Measurements from ENCODE around the gene ATP6V1D.
"Not testable (repeated sequence)": the region's sequence is repeated elsewhere in the genome, so short reads cannot be mapped to it uniquely, and the experiment has no call there.

The ATP6V1D gene

DNA sequence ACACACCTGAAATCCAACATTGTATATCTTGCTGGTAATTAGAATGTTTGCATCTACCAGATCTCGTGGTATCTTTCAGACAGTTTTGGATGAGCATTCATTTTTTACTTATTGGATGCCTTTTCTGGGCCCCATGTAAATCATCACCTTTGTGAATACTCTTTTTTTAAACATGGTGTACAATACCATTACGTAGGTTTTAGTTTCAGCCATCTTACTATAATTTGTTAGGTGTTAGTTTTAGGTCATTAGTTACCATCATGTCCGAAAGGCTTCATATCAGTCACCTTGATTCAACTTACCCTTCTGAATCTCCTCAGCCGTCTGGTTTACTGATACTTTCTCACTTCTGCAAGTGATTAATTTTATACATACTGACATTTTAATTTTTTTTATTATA lies 5.9 kb upstream of the ATP6V1D start:
- Histone ChIP-seq H3K36me3 (ENCODE audit: insufficient read depth, low read length) (peaks cover 59% of the 10 kb centered on the region), H3K9ac (ENCODE audit: low read depth, low read length) (no peak overlapping the region), H3K27me3 (ENCODE audit: control insufficient read depth, insufficient read depth, low read length) (no peaks in the 10 kb centered on the region), H3K4me1 (ENCODE audit: control insufficient read depth, insufficient read depth, low read length) (peaks cover 12% of the 10 kb centered on the region), H3K4me2 (ENCODE audit: low read length) (no peak overlapping the region), H3K4me3 (ENCODE audit: low read length) (no peak overlapping the region), H3K9me3 (replicated peaks; ENCODE audit: low read length) (no peaks in the 10 kb centered on the region)

GRCh38 chr14:67360470-67361206 lies 1.0 kb upstream of the ATP6V1D start:
- Histone ChIP-seq H3K9ac (ENCODE audit: low read depth, low read length) (peak overlapping the region; percentile 92), H3K27me3 (ENCODE audit: control insufficient read depth, insufficient read depth, low read length) (no peaks in the 10 kb centered on the region), H3K36me3 (ENCODE audit: insufficient read depth, low read length) (peaks cover 19% of the 10 kb centered on the region), H3K4me1 (ENCODE audit: control insufficient read depth, insufficient read depth, low read length) (peaks cover 36% of the 10 kb centered on the region), H3K9me3 (replicated peaks; ENCODE audit: low read length) (no peaks in the 10 kb centered on the region), H3K4me3 (ENCODE audit: low read length) (peak overlapping the region; percentile 82), H3K4me2 (ENCODE audit: low read length) (peak overlapping the region; percentile 90)

DNA sequence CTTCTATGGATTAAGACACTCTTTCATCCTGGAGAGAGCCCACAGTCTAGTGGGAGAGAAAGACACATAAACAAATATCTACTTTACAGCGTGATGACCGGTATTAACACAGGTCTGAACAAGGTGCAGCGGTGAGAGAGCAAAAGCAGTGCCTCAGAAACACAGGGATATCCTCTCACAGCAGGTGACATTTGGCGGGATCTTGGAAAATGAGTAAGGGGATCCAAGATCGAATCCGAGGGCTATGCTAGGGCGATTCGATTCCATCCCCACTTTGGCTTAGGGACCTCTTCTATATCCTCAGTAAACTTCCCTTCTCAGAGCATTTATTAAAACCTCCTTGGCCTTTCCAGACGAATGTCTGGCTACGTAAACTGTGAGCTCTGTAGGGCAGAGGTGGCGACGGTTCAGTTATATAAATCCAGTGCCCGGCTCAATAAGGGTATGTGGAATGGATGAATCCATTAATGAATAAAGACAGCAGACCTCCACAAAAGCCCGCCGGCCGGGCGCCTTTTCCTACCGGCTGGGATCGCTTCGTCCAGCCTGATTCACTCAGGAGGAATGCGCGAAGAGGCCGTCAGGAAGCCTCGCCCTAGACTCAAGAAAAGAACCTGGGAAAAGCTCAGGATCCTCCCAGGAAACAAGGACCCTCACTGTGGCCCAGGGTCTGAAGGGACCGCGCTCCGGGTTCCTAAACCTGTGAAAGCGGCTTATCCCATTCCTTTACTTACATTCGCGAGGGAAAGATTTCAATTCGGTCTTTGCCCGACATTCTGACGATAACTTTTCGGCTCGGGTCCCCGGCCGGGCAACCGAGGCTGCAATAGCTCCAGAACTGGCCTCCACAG lies 455 bp downstream of the ATP6V1D start:
- peaks cover 7% of the 10 kb centered on the region for H3K36me3 ChIP-seq (ENCODE audit: insufficient read depth, low read length)

DNA sequence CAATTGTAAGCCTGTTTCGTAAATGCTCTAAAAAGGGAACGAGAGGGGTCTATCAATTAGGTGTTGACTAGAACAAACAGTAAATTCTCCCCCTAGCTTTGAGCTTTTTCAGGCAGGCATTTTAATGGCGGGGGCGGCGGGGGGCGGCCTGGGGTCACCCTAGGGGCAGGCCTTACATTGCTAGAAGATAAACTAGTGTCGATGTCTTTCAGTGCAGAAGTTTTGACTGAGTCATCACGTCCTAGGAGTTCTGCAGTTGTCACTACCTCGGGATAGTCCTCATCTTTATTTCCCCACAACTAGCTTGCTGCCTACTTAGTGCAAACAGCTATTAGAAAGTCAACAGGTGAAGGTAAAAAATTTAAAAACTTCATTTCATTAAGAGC lies 1.6 kb downstream of the ATP6V1D start:
- peak overlapping the region; percentile 91 for H3K4me2 ChIP-seq (ENCODE audit: low read length)
- H3K27me3 ChIP-seq (ENCODE audit: control insufficient read depth, insufficient read depth, low read length): no peaks in the 10 kb centered on the region
- no peaks in the 10 kb centered on the region for H3K9me3 ChIP-seq (replicated peaks; ENCODE audit: low read length)
- H3K4me3 ChIP-seq (ENCODE audit: low read length): peak overlapping the region; percentile 83
- peaks cover 12% of the 10 kb centered on the region for H3K36me3 ChIP-seq (ENCODE audit: insufficient read depth, low read length)
- peaks cover 34% of the 10 kb centered on the region for H3K4me1 ChIP-seq (ENCODE audit: control insufficient read depth, insufficient read depth, low read length)
- H3K9ac ChIP-seq (ENCODE audit: low read depth, low read length): peak overlapping the region; percentile 92

More for the DNA sequence above, 455 bp downstream of the ATP6V1D start:
- Histone ChIP-seq H3K9me3 (replicated peaks; ENCODE audit: low read length) (no peaks in the 10 kb centered on the region), H3K4me3 (ENCODE audit: low read length) (peak overlapping the region; percentile 83), H3K9ac (ENCODE audit: low read depth, low read length) (peak overlapping the region; percentile 92), H3K4me1 (ENCODE audit: control insufficient read depth, insufficient read depth, low read length) (peaks cover 36% of the 10 kb centered on the region), H3K4me2 (ENCODE audit: low read length) (peak overlapping the region; percentile 91), H3K27me3 (ENCODE audit: control insufficient read depth, insufficient read depth, low read length) (no peaks in the 10 kb centered on the region)

- peak overlapping the region; percentile 83 for H3K4me3 ChIP-seq (ENCODE audit: low read length)
These were observed 2.2 kb downstream of the ATP6V1D start for GRCh38 chr14:67357186-67357968.

DNA sequence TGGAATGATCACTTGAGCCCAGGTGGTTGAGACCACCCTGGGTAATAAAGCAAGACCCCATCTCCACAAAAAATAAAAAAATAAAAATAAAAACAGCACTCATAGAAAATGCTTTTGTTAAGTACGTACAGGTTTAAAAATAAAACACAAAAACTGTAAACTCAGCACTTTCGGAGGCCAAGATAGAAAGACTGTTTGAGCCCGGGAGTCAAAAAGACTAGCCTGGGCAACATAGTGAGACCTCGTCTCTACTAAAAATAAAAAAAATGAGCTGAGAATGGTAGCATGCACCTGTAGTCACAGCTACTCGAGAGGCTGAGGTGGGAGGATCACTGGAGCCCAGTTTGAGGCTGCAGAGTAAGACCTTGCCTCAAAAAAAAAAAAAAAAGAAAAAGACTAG lies 7.5 kb downstream of the ATP6V1D start:
- H3K4me1 ChIP-seq (ENCODE audit: control insufficient read depth, insufficient read depth, low read length): peaks cover 7% of the 10 kb centered on the region
- no peak overlapping the region for H3K9ac ChIP-seq (ENCODE audit: low read depth, low read length)
- H3K36me3 ChIP-seq (ENCODE audit: insufficient read depth, low read length): peaks cover 44% of the 10 kb centered on the region
- no peak overlapping the region for H3K4me2 ChIP-seq (ENCODE audit: low read length)
- H3K27me3 ChIP-seq (ENCODE audit: control insufficient read depth, insufficient read depth, low read length): no peaks in the 10 kb centered on the region
- no peak overlapping the region for H3K4me3 ChIP-seq (ENCODE audit: low read length)
- no peaks in the 10 kb centered on the region for H3K9me3 ChIP-seq (replicated peaks; ENCODE audit: low read length)

More at GRCh38 chr14:67357186-67357968, 2.2 kb downstream of the ATP6V1D start:
- Histone ChIP-seq H3K36me3 (ENCODE audit: insufficient read depth, low read length) (peaks cover 6% of the 10 kb centered on the region), H3K4me1 (ENCODE audit: control insufficient read depth, insufficient read depth, low read length) (peaks cover 31% of the 10 kb centered on the region), H3K9ac (ENCODE audit: low read depth, low read length) (peak overlapping the region; percentile 23), H3K9me3 (replicated peaks; ENCODE audit: low read length) (no peaks in the 10 kb centered on the region), H3K4me2 (ENCODE audit: low read length) (peak overlapping the region; percentile 91), H3K27me3 (ENCODE audit: control insufficient read depth, insufficient read depth, low read length) (no peaks in the 10 kb centered on the region)

- H3K4me3 ChIP-seq (ENCODE audit: low read length): no peak overlapping the region
- H3K4me2 ChIP-seq (ENCODE audit: low read length): no peak overlapping the region
- no peaks in the 10 kb centered on the region for H3K9me3 ChIP-seq (replicated peaks; ENCODE audit: low read length)
- no peaks in the 10 kb centered on the region for H3K4me1 ChIP-seq (ENCODE audit: control insufficient read depth, insufficient read depth, low read length)
- H3K9ac ChIP-seq (ENCODE audit: low read depth, low read length): no peak overlapping the region
- H3K36me3 ChIP-seq (ENCODE audit: insufficient read depth, low read length): peaks cover 66% of the 10 kb centered on the region
- H3K27me3 ChIP-seq (ENCODE audit: control insufficient read depth, insufficient read depth, low read length): no peaks in the 10 kb centered on the region
These were observed 14.0 kb downstream of the ATP6V1D start for GRCh38 chr14:67345583-67345982.

GRCh38 chr14:67343601-67344230 lies 15.9 kb downstream of the ATP6V1D start:
- Histone ChIP-seq H3K9me3 (replicated peaks; ENCODE audit: low read length) (no peaks in the 10 kb centered on the region), H3K36me3 (ENCODE audit: insufficient read depth, low read length) (peaks cover 64% of the 10 kb centered on the region), H3K9ac (ENCODE audit: low read depth, low read length) (no peak overlapping the region), H3K4me3 (ENCODE audit: low read length) (no peak overlapping the region), H3K4me2 (ENCODE audit: low read length) (no peak overlapping the region), H3K27me3 (ENCODE audit: control insufficient read depth, insufficient read depth, low read length) (no peaks in the 10 kb centered on the region), H3K4me1 (ENCODE audit: control insufficient read depth, insufficient read depth, low read length) (no peaks in the 10 kb centered on the region)

DNA sequence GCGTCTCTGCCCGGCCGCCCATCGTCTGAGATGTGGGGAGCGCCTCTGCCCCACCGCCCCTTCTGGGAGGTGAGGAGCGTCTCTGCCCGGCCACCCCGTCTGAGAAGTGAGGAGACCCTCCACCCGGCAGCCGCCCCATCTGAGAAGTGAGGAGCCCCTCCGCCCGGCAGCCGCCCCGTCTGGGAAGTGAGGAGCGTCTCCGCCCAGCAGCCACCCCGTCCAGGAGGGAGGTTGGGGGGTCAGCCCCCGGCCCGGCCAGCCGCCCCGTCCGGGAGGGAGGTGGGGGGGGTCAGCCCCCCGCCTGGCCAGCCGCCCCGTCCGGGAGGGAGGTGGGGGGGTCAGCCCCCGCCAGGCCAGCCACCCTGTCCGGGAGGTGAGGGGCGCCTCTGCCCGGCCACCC lies 18.4 kb downstream of the ATP6V1D start:
- H3K27me3 ChIP-seq (ENCODE audit: control insufficient read depth, insufficient read depth, low read length); H3K4me2 ChIP-seq (ENCODE audit: low read length); H3K9me3 ChIP-seq (replicated peaks; ENCODE audit: low read length); H3K9ac ChIP-seq (ENCODE audit: low read depth, low read length); H3K4me1 ChIP-seq (ENCODE audit: control insufficient read depth, insufficient read depth, low read length); H3K4me3 ChIP-seq (ENCODE audit: low read length): not testable (repeated sequence)
- peaks cover 69% of the 10 kb centered on the region for H3K36me3 ChIP-seq (ENCODE audit: insufficient read depth, low read length)

DNA sequence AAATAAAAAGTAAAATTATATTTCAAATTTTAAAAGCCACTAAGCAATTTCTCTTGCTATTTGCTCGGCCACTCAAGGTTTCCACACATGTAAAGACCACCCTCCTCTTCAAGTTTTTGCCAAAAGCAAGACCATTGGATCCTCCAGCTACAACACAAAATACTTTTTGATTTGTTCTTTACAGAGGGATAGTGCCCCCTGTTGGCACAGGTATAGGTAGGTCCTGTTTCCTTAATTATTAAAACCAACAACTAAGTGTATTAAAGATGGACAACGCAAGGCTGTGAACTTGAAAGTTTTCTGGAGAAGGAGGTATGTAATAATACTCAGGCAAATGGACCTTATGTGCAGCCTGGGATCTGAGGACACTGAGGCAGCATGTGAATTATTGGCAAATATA lies 23.8 kb downstream of the ATP6V1D start:
- Histone ChIP-seq H3K4me1 (ENCODE audit: control insufficient read depth, insufficient read depth, low read length) (no peaks in the 10 kb centered on the region), H3K9ac (ENCODE audit: low read depth, low read length) (no peak overlapping the region), H3K4me2 (ENCODE audit: low read length) (no peak overlapping the region), H3K27me3 (ENCODE audit: control insufficient read depth, insufficient read depth, low read length) (no peaks in the 10 kb centered on the region), H3K36me3 (ENCODE audit: insufficient read depth, low read length) (peaks cover 89% of the 10 kb centered on the region), H3K4me3 (ENCODE audit: low read length) (no peak overlapping the region), H3K9me3 (replicated peaks; ENCODE audit: low read length) (no peaks in the 10 kb centered on the region)

- H3K4me3 ChIP-seq (ENCODE audit: low read length): no peak overlapping the region
- H3K4me2 ChIP-seq (ENCODE audit: low read length): no peak overlapping the region
- H3K9me3 ChIP-seq (replicated peaks; ENCODE audit: low read length): no peaks in the 10 kb centered on the region
- no peaks in the 10 kb centered on the region for H3K4me1 ChIP-seq (ENCODE audit: control insufficient read depth, insufficient read depth, low read length)
- H3K9ac ChIP-seq (ENCODE audit: low read depth, low read length): no peak overlapping the region
- no peaks in the 10 kb centered on the region for H3K27me3 ChIP-seq (ENCODE audit: control insufficient read depth, insufficient read depth, low read length)
- H3K36me3 ChIP-seq (ENCODE audit: insufficient read depth, low read length): peaks cover 63% of the 10 kb centered on the region
These were observed 27.1 kb downstream of the ATP6V1D start for GRCh38 chr14:67332468-67332867.
